ENCODE measurements around the gene MORN3. TPM values are rescaled to one million over a fixed set of nuclear protein-coding genes. Genes with fewer than 3 reads are reported as not detected.

Gene MORN3
- total and polyA plus RNA-seq, 2 of the 8 experiments (the other 6 are each of a cell fraction or from before 2014, with no cell fraction given), result 0.39 to 0.93 TPM

- Histone ChIP-seq H3K56ac (replicated peaks; ENCODE audit: insufficient read length, low read depth, low read length) (no peak overlapping the region), H3K23ac (ENCODE audit: insufficient read length) (no peak overlapping the region), H3K9ac (replicated peaks in 1 of 4; ENCODE audit: extremely low read depth in 1 of 4, low read depth in 3 of 4, low read length in 3 of 4) (no peak overlapping the region), H3K27ac (ENCODE audit: low read depth, low read length) (no peak overlapping the region), H3K27me3 (replicated peaks in 1 of 4; ENCODE audit: control insufficient read depth in 3 of 4, extremely low read depth in 1 of 4, insufficient read depth in 3 of 4, low read length in 3 of 4) (no peaks in the 10 kb centered on the region), H2AFZ (ENCODE audit: low read length) (no peak overlapping the region), H2BK15ac (ENCODE audit: low read length) (no peak overlapping the region), H3K79me2 (ENCODE audit: control insufficient read depth in 1 of 2, insufficient read depth in 2 of 2, low read length in 2 of 2) (no peaks in the 10 kb centered on the region), H2AK5ac (ENCODE audit: low read depth, low read length) (no peak overlapping the region), H4K8ac (ENCODE audit: extremely low read depth, insufficient read depth, low read length) (no peak overlapping the region), H3K4me2 (ENCODE audit: insufficient read depth in 1 of 2, low read depth in 2 of 2, low read length in 2 of 2) (no peak overlapping the region), H3K14ac (ENCODE audit: insufficient read length) (no peak overlapping the region), H3K79me1 (ENCODE audit: low read depth, low read length) (no peaks in the 10 kb centered on the region), H4K20me1 (replicated peaks in 1 of 2; ENCODE audit: control insufficient read depth in 1 of 2, insufficient read depth in 2 of 2, low read length in 2 of 2) (no peaks in the 10 kb centered on the region), H3K18ac (ENCODE audit: extremely low read depth, low read length) (no peak overlapping the region), H2BK120ac (replicated peaks; ENCODE audit: low read depth, low read length) (no peak overlapping the region), H3K4ac (replicated peaks; ENCODE audit: insufficient read length, low read depth, low read length) (no peak overlapping the region), H3K4me3 (ENCODE audit: extremely low read depth in 1 of 4, insufficient read depth in 2 of 4, low read depth in 3 of 4, low read length in 4 of 4) (no peak overlapping the region), H2BK20ac (ENCODE audit: low read length) (no peak overlapping the region), H4K5ac (ENCODE audit: insufficient read length, low read depth, low read length) (no peak overlapping the region), H2BK5ac (ENCODE audit: low read depth, low read length) (no peak overlapping the region), H3K9me3 (ENCODE audit: insufficient read depth in 2 of 2, low read depth in 1 of 2, low read length in 1 of 2) (no peaks in the 10 kb centered on the region; a peak in 1 of 4 replicates), H4K91ac (replicated peaks; ENCODE audit: insufficient read length, low read length) (no peak overlapping the region), H3K4me1 (replicated peaks in 1 of 4; ENCODE audit: control insufficient read depth in 3 of 4, insufficient read depth in 4 of 4, low read length in 3 of 4) (no peaks in the 10 kb centered on the region), H2BK12ac (ENCODE audit: low read depth, low read length) (no peak overlapping the region), H3K36me3 (ENCODE audit: control insufficient read depth in 2 of 4, insufficient read depth in 4 of 4, low read length in 3 of 4) (peaks cover 0 to 3% (median 0%) of the 10 kb centered on the region in 4 experiments; a peak in 3 of 8 replicates), H3K23me2 (ENCODE audit: low read depth, low read length) (no peaks in the 10 kb centered on the region)
- FAIRE-seq, result no peak
- DNase-seq (ENCODE audit: low read depth in 1 of 2, low spot score in 2 of 2), result no peak
- ChIA-PET POLR2A (ENCODE audit: partially characterized antibody) (interaction anchor here (0.6 to 10.4 kb wide), 10 partner anchors 9 to 63 kb away, joined by 3 to 219 read pairs (median 4); partner anchors contain the start of gene KDM2B), CTCF (ENCODE audit: partially characterized antibody) (interaction anchor here (0.6 to 2.9 kb wide), 5 partner anchors 24 to 101 kb away, joined by 3 to 11 read pairs (median 3); no protein-coding TSS in a partner anchor)
- 94% methylated on average over 6 of the region's 6 CpGs; no CpG with 5 or more reads in 1 of the 2 experiments for WGBS, 2 experiments (ENCODE audit: extremely low coverage in 1 of 2, insufficient coverage in 1 of 2, insufficient read length in 1 of 2, insufficient replicate concordance in 2 of 2, low coverage in 1 of 2, low lambda C conversion rate in 2 of 2, missing lambda C conversion rate in 1 of 2)
- TF ChIP-seq MAFK (IDR thresholded peaks at IDR 0.05; ENCODE audit: low read depth, low read length) (no peak), SP2 (IDR thresholded peaks at IDR 0.05; ENCODE audit: low read length) (no peak), KDM1A (IDR thresholded peaks at IDR 0.05; ENCODE audit: borderline replicate concordance, low read length) (no peak), PHF8 (conservative IDR thresholded peaks at IDR 0.05; ENCODE audit: low read depth, low read length) (no peak), BCL11A (IDR thresholded peaks at IDR 0.05; ENCODE audit: low read depth in 2 of 2, low read length in 2 of 2) (no peak), SP4 (IDR thresholded peaks at IDR 0.05; ENCODE audit: low read length) (no peak), TCF12 (IDR thresholded peaks at IDR 0.05; ENCODE audit: low read depth, low read length) (no peak), KDM4A (IDR thresholded peaks at IDR 0.05; ENCODE audit: low read depth, low read length, severe bottlenecking) (no peak), CTBP2 (IDR thresholded peaks at IDR 0.05; ENCODE audit: borderline replicate concordance, insufficient read depth, insufficient read length, low read length) (no peak), RBBP5 (IDR thresholded peaks at IDR 0.05; ENCODE audit: borderline replicate concordance, low read depth, low read length) (no peak)
- TF ChIP-seq, protein P1, sequence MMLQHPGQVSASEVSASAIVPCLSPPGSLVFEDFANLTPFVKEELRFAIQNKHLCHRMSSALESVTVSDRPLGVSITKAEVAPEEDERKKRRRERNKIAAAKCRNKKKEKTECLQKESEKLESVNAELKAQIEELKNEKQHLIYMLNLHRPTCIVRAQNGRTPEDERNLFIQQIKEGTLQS (IDR thresholded peaks at IDR 0.05; ENCODE audit: insufficient read depth, low read depth, low read length), result no peak
- TF ChIP-seq, protein P2, sequence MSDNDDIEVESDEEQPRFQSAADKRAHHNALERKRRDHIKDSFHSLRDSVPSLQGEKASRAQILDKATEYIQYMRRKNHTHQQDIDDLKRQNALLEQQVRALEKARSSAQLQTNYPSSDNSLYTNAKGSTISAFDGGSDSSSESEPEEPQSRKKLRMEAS (IDR thresholded peaks at IDR 0.05), result no peak
Observed at GRCh38 chr12:121600702-121601336, 68.6 kb downstream of the MORN3 start.

Data from H1 (cell line).